Activated naive CD4-positive, alpha-beta T cell treated with Interleukin-2 at 50 U/mL for 16 hours (primary cell): ENCODE results near the gene KBTBD2.
"Not testable (repeated sequence)": the region's sequence is repeated elsewhere in the genome, so short reads cannot be mapped to it uniquely, and the experiment has no call there.

Source experiments
- DNase-seq: peaks from one replicate; pipeline ENCODE4 v3.0.0-alpha.2; 2020

KBTBD2 gene

DNA sequence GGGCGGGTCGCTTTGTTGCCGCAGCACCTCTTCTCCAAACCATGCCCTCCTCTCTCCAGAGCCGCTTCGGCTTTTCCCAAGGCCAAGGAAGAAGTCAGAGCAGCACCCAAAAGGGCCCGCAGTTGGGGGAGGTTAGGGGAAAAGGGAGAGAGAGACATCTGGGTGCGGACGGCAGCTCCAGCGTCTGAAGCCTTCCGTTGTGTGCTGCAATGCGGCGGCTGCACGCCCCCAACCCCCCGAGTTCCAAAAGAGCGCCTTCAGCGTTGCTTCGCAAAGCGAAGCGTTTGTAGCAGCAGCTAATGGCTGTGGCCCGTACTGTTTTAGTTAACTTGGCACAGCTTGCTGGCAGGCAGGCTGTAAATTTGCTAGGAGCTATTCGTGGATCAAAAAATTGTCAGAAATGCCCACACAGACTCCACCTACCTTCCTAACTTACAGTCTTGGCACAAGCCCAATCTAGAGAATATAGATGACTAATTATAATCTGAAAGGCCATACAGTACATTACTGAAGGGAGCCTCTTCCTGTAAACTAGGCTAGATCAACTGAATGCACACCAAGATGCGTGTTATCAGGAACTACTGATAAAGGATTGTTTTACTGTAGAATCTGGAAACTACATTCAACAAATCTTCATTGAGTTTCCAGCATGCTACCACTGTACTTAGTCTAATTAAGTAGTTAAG, 1.1 kb upstream of the KBTBD2 start:
- DNase-seq = peak; percentile 55

GRCh38 chr7:32891800-32892520, 400 bp upstream of the KBTBD2 start:
- DNase-seq = peak; percentile 97

DNA sequence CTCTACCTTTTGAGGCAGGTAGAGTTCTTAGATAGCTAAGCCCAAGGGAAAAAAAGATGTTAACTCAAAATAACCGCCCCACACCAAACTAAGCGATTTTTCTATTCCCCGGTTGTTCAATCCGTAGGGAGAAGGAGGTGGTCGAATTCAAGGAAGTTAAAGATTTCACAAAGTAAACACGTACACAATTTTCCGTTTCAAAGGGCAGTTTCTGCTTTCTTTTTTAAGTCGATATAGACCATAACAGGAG, 842 bp downstream of the KBTBD2 start:
- no peak for DNase-seq

- DNase-seq = peak; percentile 28
Observed at GRCh38 chr7:32890010-32890792, 1.4 kb downstream of the KBTBD2 start.

DNA sequence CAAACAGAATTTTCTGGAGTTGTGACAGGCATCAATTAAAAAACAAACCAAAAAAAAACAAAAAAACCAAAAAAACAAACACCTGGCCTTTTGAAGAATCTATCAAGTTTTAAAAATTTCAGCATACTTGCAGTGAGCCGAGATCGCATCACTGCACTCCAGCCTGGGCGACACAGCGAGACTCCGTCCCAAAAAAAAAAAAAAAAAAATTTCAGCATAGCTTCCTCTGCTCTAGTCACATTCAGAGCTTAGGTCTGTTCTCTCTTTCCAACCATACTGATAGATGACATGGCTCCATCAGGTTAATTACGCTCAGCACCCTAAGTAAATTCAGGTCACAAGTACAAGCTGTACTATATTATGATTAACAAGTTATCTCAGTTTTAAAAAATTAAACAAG, 3.1 kb downstream of the KBTBD2 start:
- DNase-seq = no peak

- no peak for DNase-seq
Observed at GRCh38 chr7:32887395-32887794, 4.2 kb downstream of the KBTBD2 start.

DNA sequence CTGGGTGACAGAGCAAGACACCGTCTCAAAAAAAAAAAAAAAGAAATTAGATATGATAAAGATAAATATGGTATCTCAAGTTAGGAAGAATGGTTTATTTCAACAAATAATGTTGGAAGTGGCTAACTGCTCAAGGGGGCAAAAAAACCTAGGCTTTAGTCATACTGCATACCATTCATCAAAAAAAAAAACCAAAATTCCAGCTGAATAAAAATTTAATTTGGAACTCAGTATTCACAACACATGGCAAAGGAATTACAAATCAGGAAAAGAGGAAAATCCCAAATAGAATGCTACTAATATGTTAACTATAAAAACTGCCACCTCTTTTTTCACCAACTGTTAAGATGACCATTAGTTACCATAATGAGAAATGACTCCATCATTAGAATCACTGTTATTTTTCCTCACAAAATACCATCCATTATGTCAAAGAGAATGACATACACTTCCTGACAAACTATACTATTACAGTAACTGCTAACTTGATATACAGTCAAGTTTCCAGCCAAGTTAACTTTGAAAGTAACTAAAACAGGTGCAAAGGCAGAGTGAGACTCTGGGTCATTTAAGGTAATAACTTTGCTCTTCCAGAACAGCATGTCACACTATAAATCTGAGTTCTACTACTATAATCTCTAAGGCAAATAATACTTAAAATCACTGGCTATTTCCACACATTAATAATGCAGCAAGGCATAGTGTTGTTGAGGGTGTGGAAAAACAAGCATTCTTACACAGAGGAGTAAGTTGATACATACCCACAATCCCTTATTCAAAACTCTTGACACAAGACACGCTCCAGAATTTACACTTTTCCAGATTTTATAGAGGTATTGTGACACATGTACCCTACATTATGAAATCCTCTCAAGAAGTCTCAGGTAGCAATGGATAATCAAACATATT, 10.2 kb downstream of the KBTBD2 start:
- no peak for DNase-seq

- DNase-seq = no peak
Observed at GRCh38 chr7:32879460-32879859, 12.1 kb downstream of the KBTBD2 start.

GRCh38 chr7:32878023-32878422, 13.5 kb downstream of the KBTBD2 start:
- not testable (repeated sequence) for DNase-seq

DNA sequence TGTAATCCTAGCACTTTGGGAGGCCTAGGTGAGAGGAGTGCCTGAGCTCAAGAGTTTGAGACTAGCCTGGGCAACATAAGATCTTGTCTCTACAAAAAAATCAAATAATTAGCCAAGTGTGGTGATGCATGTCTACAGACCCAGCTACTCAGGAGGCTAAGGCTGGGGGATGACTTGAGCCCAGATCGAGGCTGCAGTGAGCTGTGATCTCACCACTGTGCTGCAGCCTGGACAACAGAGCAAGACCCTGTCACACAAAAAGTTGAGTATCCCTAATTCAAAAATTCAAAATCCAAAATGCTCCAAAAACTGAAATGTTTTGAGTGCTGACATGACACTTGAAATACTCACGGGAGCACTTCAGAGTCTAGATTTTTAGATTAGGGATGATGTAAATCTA, 19.1 kb downstream of the KBTBD2 start:
- no peak for DNase-seq

DNA sequence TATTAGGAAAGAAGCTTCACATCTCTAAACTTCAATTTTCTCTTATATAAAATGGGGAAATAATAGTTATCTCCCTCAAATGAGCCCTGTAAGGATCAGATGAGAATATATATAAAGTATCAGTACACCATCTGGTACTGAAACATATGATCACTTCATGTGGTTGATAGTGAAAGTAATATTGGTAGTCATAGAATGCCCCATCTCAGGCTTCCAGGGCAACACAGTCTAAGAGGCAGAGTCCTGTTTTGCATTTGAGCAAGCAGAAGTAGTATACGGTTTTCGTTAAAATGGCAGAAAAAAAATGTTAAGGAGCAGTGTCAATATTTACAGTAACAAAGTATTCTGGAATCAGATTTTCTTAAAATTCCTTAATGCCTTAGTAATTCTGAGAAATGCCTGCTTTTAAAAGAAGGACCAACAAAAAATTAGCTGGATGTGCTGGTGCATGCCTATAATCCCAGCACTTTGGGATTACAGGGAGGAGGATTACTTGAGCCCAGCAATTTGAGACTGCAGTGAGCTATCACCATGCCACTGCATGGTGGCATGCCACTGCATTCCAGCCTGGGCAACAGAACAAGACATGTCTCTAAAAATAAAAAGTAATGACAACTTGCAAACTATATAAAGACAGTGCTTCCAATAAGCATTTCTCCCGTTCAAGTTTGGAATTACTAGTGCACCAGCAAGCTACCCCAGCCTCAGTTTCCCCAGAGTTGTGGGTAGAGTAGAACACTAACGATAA, 19.8 kb downstream of the KBTBD2 start:
- no peak for DNase-seq

DNA sequence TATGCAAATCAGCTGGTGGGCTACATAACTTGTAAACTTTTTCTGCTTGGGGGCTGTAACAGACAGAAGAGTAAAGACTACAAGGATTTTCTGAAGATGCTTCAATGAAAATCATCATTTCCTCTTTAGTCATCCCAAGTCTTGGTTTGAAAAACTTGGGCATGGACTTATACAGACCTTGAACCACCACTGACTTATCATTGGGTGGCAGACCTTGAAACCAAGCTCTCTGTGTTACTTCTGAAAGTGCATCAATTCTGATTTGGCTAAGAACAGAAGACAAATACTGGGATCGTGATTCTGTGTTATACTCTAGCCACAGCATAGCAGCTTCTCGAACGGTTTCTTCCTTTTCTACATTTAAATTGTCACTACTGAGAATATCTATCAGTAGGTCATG, 21.3 kb downstream of the KBTBD2 start:
- no peak for DNase-seq

- no peak for DNase-seq
Observed at GRCh38 chr7:32869716-32870115, 21.8 kb downstream of the KBTBD2 start.

GRCh38 chr7:32868116-32868515, 23.4 kb downstream of the KBTBD2 start:
- no peak for DNase-seq

DNA sequence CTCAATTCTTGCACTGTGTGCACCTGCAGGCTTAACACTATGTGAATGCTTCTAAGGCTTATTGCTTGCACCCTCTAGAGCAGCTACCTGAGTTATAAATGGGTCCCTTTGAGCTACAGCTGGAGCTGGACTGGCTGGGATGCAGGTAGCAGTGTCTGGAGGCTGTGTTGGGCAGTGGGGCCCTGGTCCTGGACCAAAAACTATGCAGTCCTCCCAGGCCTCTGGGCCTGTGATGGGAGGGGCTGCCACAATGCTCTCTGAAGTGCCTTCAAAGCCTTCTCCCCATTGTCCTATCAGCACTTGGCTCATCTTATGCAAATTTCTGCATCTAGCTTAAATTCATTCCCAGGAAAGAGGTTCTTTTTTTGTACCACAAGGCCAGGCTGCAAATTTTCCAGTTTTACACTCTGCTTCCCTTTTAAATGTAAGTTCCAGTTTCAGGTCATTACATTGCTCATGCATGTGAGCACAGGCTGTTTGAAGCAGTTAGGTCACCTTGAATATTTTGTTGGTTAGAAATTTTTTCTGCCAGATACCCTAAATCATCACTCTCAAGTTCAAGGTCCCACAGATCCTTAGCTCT, 26.0 kb downstream of the KBTBD2 start:
- DNase-seq = no peak

DNA sequence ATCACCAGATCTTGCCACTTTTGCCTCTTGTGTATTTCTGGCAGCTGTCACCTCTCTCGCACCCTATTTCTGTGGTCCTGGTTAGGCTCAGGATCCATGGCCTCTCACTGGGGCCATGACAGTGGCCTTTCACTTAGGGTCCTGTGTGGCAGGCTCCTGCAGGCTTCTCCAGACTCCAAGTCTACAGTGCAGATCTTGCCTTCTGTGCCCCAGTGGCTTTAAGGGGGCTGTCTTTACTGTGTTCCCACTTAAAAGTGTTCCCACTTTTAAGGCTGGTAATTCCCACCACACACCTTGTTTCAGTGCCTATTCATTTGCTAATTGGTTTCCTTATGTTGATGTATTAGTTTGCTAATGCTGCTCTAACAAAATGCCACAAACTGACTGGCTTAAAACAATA, 27.7 kb downstream of the KBTBD2 start:
- not testable (repeated sequence) for DNase-seq

DNA sequence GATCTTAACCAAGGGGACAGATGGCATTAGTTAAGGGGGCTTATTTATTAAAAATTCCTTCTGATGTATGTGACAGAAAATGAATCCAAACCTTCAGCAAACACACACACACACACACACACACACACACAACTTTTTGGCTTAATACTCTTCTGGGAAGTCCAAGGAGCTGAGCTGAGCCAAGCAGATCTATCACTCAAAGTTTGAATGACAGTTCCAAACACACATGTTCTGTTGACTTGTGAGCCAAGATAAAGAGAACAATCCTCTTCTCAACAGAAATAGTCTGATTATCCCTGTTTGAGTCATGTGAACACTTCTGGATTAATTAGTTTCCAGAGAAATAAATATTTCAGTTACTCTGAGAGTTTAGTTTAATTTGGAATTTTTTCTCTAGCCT, 31.5 kb downstream of the KBTBD2 start:
- no peak for DNase-seq

GRCh38 chr7:32858648-32859047, 32.9 kb downstream of the KBTBD2 start:
- no peak for DNase-seq

DNA sequence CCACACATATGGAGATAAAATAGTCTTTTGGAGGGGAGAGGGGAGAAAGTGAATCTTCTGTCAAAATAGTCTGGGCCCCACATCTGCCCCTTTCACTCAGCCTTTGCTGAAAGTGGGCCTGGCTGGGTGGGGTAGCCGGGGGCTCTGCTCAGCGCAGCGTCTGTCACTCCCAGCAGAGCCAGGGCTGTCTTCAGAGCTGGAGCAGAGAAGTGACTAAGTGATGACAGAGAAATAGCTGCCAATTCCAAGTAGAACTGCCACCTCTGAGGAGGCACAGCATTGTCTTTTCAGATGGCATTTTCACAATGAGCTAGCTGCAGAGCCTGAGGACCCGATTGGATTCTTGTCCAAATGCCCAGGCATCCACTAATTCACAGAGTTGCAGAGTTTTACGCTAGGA, 34.5 kb downstream of the KBTBD2 start:
- not testable (repeated sequence) for DNase-seq

DNA sequence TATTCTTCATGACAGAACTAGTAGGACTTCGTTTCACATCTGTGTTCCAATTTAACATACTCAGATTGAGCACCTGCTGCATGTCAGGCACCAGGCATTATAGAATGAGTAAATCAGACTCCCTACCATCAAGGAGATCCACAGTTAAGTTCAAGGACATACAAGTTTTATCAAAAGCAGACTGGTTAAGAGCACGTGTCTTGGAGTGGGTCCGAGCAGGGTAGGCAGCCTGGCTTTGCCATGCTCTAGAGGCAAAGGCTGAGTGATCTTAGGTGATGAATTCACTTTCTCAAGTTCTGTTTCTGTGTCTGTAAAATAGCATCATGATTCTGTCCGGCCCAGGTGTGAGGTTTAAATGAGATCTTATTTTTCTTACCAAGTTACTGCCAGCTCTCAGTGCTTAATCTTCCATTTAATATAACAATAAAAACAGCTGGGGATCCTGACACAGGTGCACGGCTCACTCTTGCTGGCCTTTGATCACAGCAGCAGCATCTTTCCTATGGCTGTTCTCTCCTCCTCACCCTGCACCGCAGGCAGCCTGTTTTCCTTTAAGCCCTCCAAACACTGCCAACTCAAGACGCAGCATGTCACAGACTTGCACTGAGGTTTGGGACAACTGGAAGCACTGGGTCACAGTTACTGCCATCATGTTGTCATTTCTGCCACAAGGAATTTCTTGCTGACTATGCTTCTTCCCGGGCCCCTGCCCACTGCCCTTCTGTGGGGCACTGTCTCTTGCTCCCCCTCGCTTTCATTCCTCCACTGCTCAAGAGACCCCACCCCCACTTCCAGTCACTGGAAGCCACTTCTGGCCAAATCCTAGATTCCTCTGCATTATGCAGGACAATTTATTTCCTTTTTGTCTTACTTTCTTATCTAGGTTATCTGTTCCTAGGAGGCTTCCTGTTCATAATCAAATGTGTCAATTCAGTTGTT, 35.5 kb downstream of the KBTBD2 start:
- DNase-seq = not testable (repeated sequence)

DNA sequence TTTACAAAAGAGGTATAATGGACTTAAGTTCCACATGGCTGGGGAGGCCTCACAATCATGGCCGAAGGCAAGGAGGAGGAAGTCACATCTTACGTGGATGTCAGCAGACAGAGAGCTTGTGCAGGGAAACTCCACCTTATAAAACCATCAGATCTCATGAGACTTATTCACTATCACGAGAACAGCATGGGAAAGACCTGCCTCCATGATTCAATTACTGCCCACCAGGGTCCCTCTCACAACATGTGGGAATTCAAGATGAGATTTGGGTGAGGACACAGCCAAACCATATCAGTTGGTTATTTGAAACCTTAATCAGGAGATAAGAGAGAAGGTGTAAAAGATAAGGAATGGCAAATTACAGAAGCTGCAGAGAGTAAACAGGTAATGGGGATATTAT, 40.9 kb downstream of the KBTBD2 start:
- DNase-seq = not testable (repeated sequence)
